Astrocyte of the hippocampus (primary cell): ENCODE measurements around the gene FLG2.
"Not testable (repeated sequence)": the region's sequence is repeated elsewhere in the genome, so short reads cannot be mapped to it uniquely, and the experiment has no call there.

Experiments
- DNase-seq: peaks from one replicate; pipeline ENCODE4 v3.0.0; 2011; ENCODE audit warnings: low read depth, low spot score

The FLG2 gene

GRCh38 chr1:152312169-152312568 is 47.6 kb downstream of the FLG2 start:
- not testable (repeated sequence) for DNase-seq

DNA sequence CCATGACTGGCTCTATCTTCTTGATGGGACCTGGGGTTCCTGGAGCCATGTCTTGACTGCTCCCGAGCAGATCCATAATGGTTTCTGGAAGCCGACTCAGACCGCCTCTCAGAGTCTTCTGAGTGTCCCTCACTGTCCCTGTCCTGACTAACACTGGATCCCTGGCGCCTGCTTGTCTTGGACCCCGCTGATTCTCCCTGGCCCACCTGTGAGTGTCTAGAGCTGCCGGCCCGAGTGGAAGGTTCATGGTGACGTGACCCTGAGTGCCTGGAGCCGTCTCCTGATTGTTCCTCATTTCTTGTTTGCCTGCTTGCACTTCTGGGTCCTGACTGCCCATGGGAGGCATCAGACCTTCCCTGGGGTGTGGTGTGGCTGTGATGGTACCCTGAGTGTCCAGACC is 49.9 kb downstream of the FLG2 start:
- no peak for DNase-seq

- not testable (repeated sequence) for DNase-seq
These were observed 50.4 kb downstream of the FLG2 start for GRCh38 chr1:152309320-152309901.

- DNase-seq: not testable (repeated sequence)
These were observed 51.0 kb downstream of the FLG2 start for GRCh38 chr1:152308758-152309157.

- not testable (repeated sequence) for DNase-seq
These were observed 51.8 kb downstream of the FLG2 start for GRCh38 chr1:152307970-152308369.

DNA sequence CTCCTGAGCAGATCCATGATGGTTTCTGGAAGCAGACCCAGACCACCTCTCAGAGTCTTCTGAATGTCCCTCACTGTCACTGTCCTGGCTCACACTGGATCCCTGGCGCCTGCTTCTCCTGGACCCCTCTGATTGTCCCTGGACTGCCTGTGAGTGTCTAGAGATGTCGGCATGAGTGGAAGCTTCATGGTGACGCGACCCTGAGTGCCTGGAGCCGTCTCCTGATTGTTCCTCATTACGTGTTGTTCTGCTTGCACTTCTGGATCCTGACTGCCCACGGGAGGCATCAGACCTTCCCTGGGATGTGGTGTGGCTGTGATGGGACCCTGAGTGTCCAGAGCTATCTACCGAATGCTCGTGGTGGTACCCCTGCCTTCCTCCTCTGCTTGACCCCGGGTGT is 53.7 kb downstream of the FLG2 start:
- not testable (repeated sequence) for DNase-seq

DNA sequence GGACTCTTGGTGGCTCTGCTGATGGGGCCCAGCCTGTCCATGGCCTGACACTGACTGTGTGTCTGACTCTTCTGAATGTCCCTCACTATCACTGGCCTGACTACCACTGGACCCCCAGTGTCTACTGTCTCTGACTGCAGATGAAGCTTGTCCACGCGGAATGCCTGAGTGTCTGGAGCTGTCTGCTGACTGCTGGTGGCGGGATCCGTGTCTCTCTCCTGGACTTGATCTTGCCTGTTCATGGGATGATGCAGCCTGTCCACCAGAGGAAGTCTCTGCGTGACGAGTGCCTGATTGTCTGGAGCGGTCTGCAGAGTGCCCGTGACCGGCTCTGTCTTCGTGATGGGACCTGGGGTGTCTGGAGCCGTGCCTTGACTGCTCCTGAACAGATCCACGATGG is 55.0 kb downstream of the FLG2 start:
- DNase-seq: not testable (repeated sequence)

DNA sequence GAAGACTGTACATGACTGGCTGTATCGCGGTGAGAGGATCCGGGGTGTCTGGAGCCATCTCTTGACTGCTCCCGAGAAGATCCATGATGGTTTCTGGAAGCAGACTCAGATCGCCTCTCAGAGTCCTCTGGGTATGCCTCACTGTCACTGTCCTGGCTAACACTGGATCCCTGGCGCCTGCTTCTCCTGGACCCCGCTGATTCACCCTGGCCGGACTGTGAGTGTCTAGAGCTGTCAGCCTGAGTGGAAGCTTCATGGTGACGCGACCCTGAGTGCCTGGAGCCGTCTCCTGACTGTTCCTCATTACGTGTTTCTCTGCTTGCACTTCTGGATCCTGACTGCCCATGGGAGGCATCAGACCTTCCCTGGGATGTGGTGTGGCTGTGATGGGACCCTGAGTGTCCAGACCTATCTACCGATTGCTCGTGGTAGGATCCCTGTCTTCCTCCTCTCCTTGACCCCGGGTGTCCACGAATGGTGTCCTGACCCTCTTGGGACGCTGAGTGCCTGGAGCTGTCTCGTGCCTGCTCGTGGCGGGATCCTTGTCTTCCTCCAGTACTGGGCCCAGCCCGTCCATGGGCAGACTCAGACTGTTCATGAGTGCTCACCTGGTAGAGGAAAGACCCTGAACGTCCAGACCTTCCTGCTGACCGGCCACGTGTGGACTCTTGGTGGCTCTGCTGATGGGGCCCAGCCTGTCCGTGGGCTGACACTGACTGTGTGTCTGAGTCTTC is 56.5 kb downstream of the FLG2 start:
- DNase-seq: not testable (repeated sequence)
